ENCODE measurements around the gene AKIRIN2.

AKIRIN2 gene

GRCh38 chr6:87654122-87654521 is 47.9 kb downstream of the AKIRIN2 start:
- Histone ChIP-seq H3K27ac (ENCODE audit: low read depth, low read length) (no peak overlapping the region), H3K4me2 (ENCODE audit: low read length) (no peak overlapping the region), H3K56ac (ENCODE audit: low read length) (no peak overlapping the region), H3K27me3 (ENCODE audit: insufficient read depth, low read length, poor library complexity) (no peaks in the 10 kb centered on the region), H2BK120ac (ENCODE audit: low read depth, low read length) (no peak overlapping the region), H3K18ac (ENCODE audit: low read length) (no peak overlapping the region), H3K23ac (ENCODE audit: low read length) (no peak overlapping the region), H2BK15ac (replicated peaks; ENCODE audit: low read depth) (no peak overlapping the region), H3K36me3 (ENCODE audit: control insufficient read depth, insufficient read depth, low read length) (no peaks in the 10 kb centered on the region), H3K4ac (ENCODE audit: low read depth, low read length) (no peak overlapping the region), H4K5ac (ENCODE audit: low read length) (no peak overlapping the region), H3K79me1 (ENCODE audit: low read length) (no peaks in the 10 kb centered on the region), H3K4me1 (ENCODE audit: control insufficient read depth, low read depth, low read length) (peaks cover 3% of the 10 kb centered on the region), H2AK5ac (ENCODE audit: low read length) (no peak overlapping the region), H2BK5ac (ENCODE audit: low read length) (no peak overlapping the region), H3K79me2 (ENCODE audit: control insufficient read depth, insufficient read depth, low read length) (no peaks in the 10 kb centered on the region), H3K4me3 (ENCODE audit: low read length) (no peak overlapping the region), H3K9ac (ENCODE audit: low read length) (no peak overlapping the region), H4K8ac (ENCODE audit: low read depth, low read length) (no peak overlapping the region)
- DNase-seq, result no peak
- WGBS (ENCODE audit: extremely low coverage, insufficient coverage, low lambda C conversion rate), result no CpG with 5 or more reads among the region's 1 CpG

DNA sequence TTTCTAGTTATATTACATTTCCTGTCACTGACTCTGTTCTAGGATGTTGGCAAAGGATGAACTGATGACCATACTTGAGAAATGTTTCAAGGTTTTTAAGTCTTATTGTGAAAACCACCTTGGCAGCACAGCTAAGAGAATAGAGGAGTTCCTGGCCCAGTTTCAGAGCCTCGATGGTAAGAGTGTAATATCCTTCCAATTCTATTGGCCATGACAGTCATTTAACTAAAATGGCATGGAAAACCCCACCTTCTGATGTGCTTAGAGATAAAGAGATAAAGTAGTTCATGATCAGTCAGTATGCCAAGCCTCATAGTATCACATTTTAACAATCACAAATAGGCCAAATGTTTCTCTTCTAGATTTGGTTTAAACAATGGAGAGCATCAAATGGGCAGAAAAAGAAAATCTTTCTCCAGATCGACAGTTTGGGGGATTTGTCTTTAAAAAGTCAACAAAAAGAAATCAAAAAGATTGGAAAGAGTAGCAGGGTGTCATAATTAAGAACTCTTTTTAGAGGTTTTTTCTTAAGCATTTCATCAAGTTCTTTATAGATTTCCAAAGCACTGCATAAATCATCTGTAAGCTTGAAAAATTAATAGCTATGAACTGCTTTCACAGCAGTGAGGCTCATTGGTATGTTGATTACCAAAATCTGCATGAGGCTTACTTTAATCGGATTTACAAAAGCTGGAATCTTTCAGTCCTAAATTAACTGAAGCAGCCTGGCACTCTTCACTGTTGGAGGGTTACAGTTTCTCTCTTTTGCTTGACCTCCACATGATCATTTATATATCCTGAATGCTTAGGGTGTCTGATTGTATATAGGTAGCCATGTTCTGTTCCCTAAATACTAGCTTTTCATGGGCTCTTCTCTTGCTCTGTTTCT is 48.7 kb downstream of the AKIRIN2 start:
- Histone ChIP-seq H2BK5ac (ENCODE audit: low read length) (no peak overlapping the region), H3K9ac (ENCODE audit: low read length) (no peak overlapping the region), H3K36me3 (ENCODE audit: control insufficient read depth, insufficient read depth, low read length) (no peaks in the 10 kb centered on the region), H3K79me1 (ENCODE audit: low read length) (no peaks in the 10 kb centered on the region), H3K4me1 (ENCODE audit: control insufficient read depth, low read depth, low read length) (peaks cover 3% of the 10 kb centered on the region), H2BK15ac (replicated peaks; ENCODE audit: low read depth) (no peak overlapping the region), H3K56ac (ENCODE audit: low read length) (no peak overlapping the region), H3K4me3 (ENCODE audit: low read length) (no peak overlapping the region), H3K4ac (ENCODE audit: low read depth, low read length) (no peak overlapping the region), H4K8ac (ENCODE audit: low read depth, low read length) (no peak overlapping the region), H2AK5ac (ENCODE audit: low read length) (no peak overlapping the region), H3K79me2 (ENCODE audit: control insufficient read depth, insufficient read depth, low read length) (no peaks in the 10 kb centered on the region), H3K23ac (ENCODE audit: low read length) (no peak overlapping the region), H2BK120ac (ENCODE audit: low read depth, low read length) (no peak overlapping the region), H3K18ac (ENCODE audit: low read length) (no peak overlapping the region), H3K27ac (ENCODE audit: low read depth, low read length) (no peak overlapping the region), H3K27me3 (ENCODE audit: insufficient read depth, low read length, poor library complexity) (no peaks in the 10 kb centered on the region), H4K5ac (ENCODE audit: low read length) (no peak overlapping the region), H3K4me2 (ENCODE audit: low read length) (no peak overlapping the region)
- peak; percentile 14 for DNase-seq
- WGBS (ENCODE audit: extremely low coverage, insufficient coverage, low lambda C conversion rate), result no CpG with 5 or more reads among the region's 3 CpGs

GRCh38 chr6:87645080-87645479 is 57.0 kb downstream of the AKIRIN2 start:
- Histone ChIP-seq H2BK5ac (ENCODE audit: low read length) (no peak overlapping the region), H3K23ac (ENCODE audit: low read length) (no peak overlapping the region), H3K79me1 (ENCODE audit: low read length) (no peaks in the 10 kb centered on the region), H4K8ac (ENCODE audit: low read depth, low read length) (no peak overlapping the region), H4K5ac (ENCODE audit: low read length) (no peak overlapping the region), H3K9ac (ENCODE audit: low read length) (no peak overlapping the region), H3K27me3 (ENCODE audit: insufficient read depth, low read length, poor library complexity) (no peaks in the 10 kb centered on the region), H3K18ac (ENCODE audit: low read length) (no peak overlapping the region), H3K27ac (ENCODE audit: low read depth, low read length) (no peak overlapping the region), H3K36me3 (ENCODE audit: control insufficient read depth, insufficient read depth, low read length) (no peaks in the 10 kb centered on the region), H3K4me1 (ENCODE audit: control insufficient read depth, low read depth, low read length) (no peaks in the 10 kb centered on the region), H3K56ac (ENCODE audit: low read length) (no peak overlapping the region), H2AK5ac (ENCODE audit: low read length) (no peak overlapping the region), H3K79me2 (ENCODE audit: control insufficient read depth, insufficient read depth, low read length) (no peaks in the 10 kb centered on the region), H2BK120ac (ENCODE audit: low read depth, low read length) (no peak overlapping the region), H3K4me3 (ENCODE audit: low read length) (no peak overlapping the region), H3K4ac (ENCODE audit: low read depth, low read length) (no peak overlapping the region), H2BK15ac (replicated peaks; ENCODE audit: low read depth) (no peak overlapping the region), H3K4me2 (ENCODE audit: low read length) (no peak overlapping the region)
- no peak for DNase-seq
- WGBS (ENCODE audit: extremely low coverage, insufficient coverage, low lambda C conversion rate), result no CpG with 5 or more reads among the region's 1 CpG

DNA sequence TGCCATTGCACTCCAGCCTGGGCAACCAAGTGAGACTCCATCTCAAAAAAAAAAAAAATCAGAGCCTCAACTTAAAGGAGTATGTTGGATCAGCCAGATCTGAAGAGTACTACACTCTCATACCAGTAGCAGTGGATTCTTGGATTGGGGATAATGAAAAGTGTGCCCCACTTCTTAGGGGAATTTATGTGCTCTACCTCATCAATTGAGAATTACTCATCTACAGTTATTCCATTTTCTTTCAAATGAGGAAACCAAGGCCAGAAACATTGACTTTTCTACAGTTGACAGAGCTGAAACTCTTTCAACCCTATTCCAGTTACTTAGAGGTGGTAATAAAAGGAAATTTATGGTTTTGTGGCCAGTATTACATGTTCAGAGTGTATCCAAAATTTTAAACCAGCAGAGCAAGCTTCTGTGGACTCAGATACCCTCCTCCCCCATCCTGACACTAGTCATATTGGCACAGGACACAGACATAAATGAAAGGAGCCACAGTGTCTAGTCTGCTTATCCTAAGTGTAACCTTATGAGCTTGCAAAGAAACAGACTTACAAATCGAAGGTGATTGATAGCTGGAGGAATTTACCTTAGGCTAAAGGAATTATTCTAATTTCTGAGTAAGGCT is 60.9 kb downstream of the AKIRIN2 start:
- Histone ChIP-seq H3K4me1 (ENCODE audit: control insufficient read depth, low read depth, low read length) (no peaks in the 10 kb centered on the region), H3K56ac (ENCODE audit: low read length) (no peak overlapping the region), H3K4ac (ENCODE audit: low read depth, low read length) (no peak overlapping the region), H3K27ac (ENCODE audit: low read depth, low read length) (no peak overlapping the region), H3K9ac (ENCODE audit: low read length) (no peak overlapping the region), H4K8ac (ENCODE audit: low read depth, low read length) (no peak overlapping the region), H3K4me2 (ENCODE audit: low read length) (no peak overlapping the region), H3K79me1 (ENCODE audit: low read length) (no peaks in the 10 kb centered on the region), H3K18ac (ENCODE audit: low read length) (no peak overlapping the region), H3K4me3 (ENCODE audit: low read length) (no peak overlapping the region), H2BK15ac (replicated peaks; ENCODE audit: low read depth) (no peak overlapping the region), H2BK120ac (ENCODE audit: low read depth, low read length) (no peak overlapping the region), H3K79me2 (ENCODE audit: control insufficient read depth, insufficient read depth, low read length) (no peaks in the 10 kb centered on the region), H4K5ac (ENCODE audit: low read length) (no peak overlapping the region), H2AK5ac (ENCODE audit: low read length) (no peak overlapping the region), H3K23ac (ENCODE audit: low read length) (no peak overlapping the region), H2BK5ac (ENCODE audit: low read length) (no peak overlapping the region), H3K36me3 (ENCODE audit: control insufficient read depth, insufficient read depth, low read length) (no peaks in the 10 kb centered on the region), H3K27me3 (ENCODE audit: insufficient read depth, low read length, poor library complexity) (no peaks in the 10 kb centered on the region)
- no peak for DNase-seq
- no CpG with 5 or more reads among the region's 1 CpG for WGBS (ENCODE audit: extremely low coverage, insufficient coverage, low lambda C conversion rate)

DNA sequence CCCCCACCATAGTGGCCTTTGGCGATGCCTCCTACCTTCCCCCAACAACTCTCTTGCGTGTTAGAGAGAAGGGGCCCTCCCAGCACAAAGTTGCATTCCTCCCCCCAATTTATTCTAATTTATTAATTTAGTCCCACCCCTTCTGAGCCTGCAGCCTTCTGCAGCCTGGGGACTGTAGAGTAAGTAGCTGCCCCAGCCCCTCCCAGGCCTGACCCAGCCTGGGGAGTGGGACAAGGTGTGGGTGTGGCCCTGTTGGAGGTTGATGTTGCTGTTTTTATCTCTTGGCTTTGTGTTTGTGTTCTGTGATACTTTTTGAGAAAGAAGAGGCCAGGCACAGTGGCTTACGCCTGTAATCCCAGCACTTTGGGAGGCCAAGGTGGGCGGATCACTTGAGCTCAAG is 62.7 kb downstream of the AKIRIN2 start:
- H3K9ac ChIP-seq (ENCODE audit: low read length), result no peak overlapping the region
- no peak overlapping the region for H2AK5ac ChIP-seq (ENCODE audit: low read length)
- no peak overlapping the region for H3K18ac ChIP-seq (ENCODE audit: low read length)
- H3K36me3 ChIP-seq (ENCODE audit: control insufficient read depth, insufficient read depth, low read length), result no peaks in the 10 kb centered on the region
- H3K27ac ChIP-seq (ENCODE audit: low read depth, low read length), result no peak overlapping the region
- no peak overlapping the region for H3K4me2 ChIP-seq (ENCODE audit: low read length)
- no peak overlapping the region for H2BK120ac ChIP-seq (ENCODE audit: low read depth, low read length)
- no CpG with 5 or more reads among the region's 4 CpGs for WGBS (ENCODE audit: extremely low coverage, insufficient coverage, low lambda C conversion rate)
- no peaks in the 10 kb centered on the region for H3K27me3 ChIP-seq (ENCODE audit: insufficient read depth, low read length, poor library complexity)
- no peaks in the 10 kb centered on the region for H3K79me2 ChIP-seq (ENCODE audit: control insufficient read depth, insufficient read depth, low read length)
- no peak overlapping the region for H3K4me3 ChIP-seq (ENCODE audit: low read length)
- H3K79me1 ChIP-seq (ENCODE audit: low read length), result no peaks in the 10 kb centered on the region
- no peak overlapping the region for H3K56ac ChIP-seq (ENCODE audit: low read length)
- no peak overlapping the region for H3K23ac ChIP-seq (ENCODE audit: low read length)
- no peaks in the 10 kb centered on the region for H3K4me1 ChIP-seq (ENCODE audit: control insufficient read depth, low read depth, low read length)
- DNase-seq, result no peak
- H4K5ac ChIP-seq (ENCODE audit: low read length), result no peak overlapping the region
- H2BK15ac ChIP-seq (replicated peaks; ENCODE audit: low read depth), result no peak overlapping the region
- no peak overlapping the region for H2BK5ac ChIP-seq (ENCODE audit: low read length)
- H3K4ac ChIP-seq (ENCODE audit: low read depth, low read length), result no peak overlapping the region
- no peak overlapping the region for H4K8ac ChIP-seq (ENCODE audit: low read depth, low read length)
